Chondrocyte (in vitro differentiated cells): ENCODE data around the gene TPPP3. TPM values are rescaled to one million over a fixed set of nuclear protein-coding genes. Genes with fewer than 3 reads are reported as not detected.

ENCODE experiments used
- DNase-seq: peaks from one replicate; pipeline ENCODE4 v3.0.0; 2021; ENCODE audit warnings: mixed read lengths, low spot score
- H3K27ac Mint-ChIP-seq: one replicate; pipeline ENCODE4 v1.8.0; 2021; ENCODE audit warnings: mild to moderate bottlenecking, moderate library complexity, mixed read lengths; ENCODE audit not compliant: unreplicated experiment
- H3K27me3 Mint-ChIP-seq: 2 replicates; pipeline ENCODE4 v1.8.0; 2021; ENCODE audit warnings: low read depth, mixed read lengths
- H3K36me3 Mint-ChIP-seq: 2 replicates; pipeline ENCODE4 v1.8.0; 2021; ENCODE audit warnings: low read depth, mixed read lengths
- H3K4me1 Mint-ChIP-seq: 2 replicates; pipeline ENCODE4 v1.8.0; 2021; ENCODE audit warnings: low read depth, mild to moderate bottlenecking, mixed read lengths
- H3K4me3 Mint-ChIP-seq: one replicate; pipeline ENCODE4 v1.8.0; 2021; ENCODE audit warnings: mild to moderate bottlenecking, moderate library complexity, mixed read lengths; ENCODE audit not compliant: unreplicated experiment
- H3K9me3 Mint-ChIP-seq: 2 replicates; pipeline ENCODE4 v1.8.0; 2021; ENCODE audit warnings: low read depth, mixed read lengths
- total RNA-seq: library from RNA; stranded (reverse); gene quantifications from 3 replicates; pipeline ENCODE4 v1.2.1, GENCODE V29; 2021
- TF ChIP-seq, protein P1 (sequence below): fragments of 200-600 bp; sonication (generic); IDR thresholded peaks from 2 replicates; pipeline ENCODE4 v1.5.0; 2021; ENCODE audit warnings: antibody characterized with exemption, mild to moderate bottlenecking, moderate library complexity

Gene TPPP3
- total RNA-seq, 1 donor from 2014 or later, result 2.7 TPM

DNA sequence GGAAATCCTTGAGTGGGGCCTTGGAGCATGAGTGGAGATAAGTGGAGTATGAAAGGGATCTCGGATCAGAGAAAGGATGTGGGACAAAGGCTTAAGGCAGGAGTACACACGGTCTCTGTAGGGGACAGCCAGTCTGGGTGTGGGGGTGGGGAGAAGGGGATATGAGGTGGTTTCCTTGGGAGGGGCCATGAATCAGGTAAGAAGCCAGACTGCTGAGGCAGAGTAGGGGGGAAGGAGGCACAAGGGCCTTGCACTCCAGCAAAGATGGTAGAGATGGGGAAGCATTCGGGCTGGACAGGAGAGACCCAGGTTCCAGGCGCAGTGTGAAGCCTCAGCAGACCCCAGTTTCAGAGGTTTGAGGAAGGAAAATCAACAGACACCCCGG is 39.2 kb upstream of the TPPP3 start:
- TF ChIP-seq, protein P1, sequence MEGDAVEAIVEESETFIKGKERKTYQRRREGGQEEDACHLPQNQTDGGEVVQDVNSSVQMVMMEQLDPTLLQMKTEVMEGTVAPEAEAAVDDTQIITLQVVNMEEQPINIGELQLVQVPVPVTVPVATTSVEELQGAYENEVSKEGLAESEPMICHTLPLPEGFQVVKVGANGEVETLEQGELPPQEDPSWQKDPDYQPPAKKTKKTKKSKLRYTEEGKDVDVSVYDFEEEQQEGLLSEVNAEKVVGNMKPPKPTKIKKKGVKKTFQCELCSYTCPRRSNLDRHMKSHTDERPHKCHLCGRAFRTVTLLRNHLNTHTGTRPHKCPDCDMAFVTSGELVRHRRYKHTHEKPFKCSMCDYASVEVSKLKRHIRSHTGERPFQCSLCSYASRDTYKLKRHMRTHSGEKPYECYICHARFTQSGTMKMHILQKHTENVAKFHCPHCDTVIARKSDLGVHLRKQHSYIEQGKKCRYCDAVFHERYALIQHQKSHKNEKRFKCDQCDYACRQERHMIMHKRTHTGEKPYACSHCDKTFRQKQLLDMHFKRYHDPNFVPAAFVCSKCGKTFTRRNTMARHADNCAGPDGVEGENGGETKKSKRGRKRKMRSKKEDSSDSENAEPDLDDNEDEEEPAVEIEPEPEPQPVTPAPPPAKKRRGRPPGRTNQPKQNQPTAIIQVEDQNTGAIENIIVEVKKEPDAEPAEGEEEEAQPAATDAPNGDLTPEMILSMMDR, result no peak
- no peaks in the 10 kb centered on the region for H3K9me3 Mint-ChIP-seq

DNA sequence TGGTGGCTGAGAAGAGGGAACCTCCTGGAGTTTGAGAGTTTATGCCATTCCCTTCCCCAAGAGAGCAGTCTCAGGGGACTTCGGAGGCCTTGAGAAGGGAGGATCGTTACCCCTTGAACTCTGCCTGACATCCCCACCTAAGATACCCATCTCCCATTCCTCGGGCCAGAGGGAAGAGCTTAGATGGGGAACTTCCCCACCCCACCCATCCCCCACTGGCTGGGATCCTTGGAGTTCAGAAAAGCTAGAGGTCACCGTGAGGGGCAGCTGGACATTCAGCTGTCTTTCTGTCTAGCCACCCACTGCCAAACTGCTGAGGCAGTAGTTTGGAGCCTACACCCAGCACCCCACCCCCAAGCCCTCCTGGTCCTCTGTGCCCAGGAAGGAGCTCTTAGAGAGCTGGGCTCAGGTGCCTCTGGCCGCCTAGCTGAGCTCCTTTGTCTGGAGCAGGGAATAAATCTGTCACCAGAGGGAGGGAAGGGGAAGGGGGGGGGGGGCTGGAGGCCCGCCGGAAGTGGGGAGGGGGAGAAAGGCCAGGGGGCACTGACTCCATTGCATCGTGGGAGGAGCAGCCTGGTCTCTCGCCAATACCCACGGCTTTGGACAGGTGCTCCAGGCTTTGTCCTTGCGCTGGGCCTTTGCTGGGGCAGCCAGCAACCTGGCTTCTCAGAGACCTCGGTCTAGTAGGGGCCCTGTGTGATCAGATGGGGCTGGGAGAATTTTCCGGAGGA is 38.6 kb upstream of the TPPP3 start:
- H3K4me3 Mint-ChIP-seq, result peak overlapping the region; percentile 58
- no peak overlapping the region for H3K27ac Mint-ChIP-seq
- H3K9me3 Mint-ChIP-seq, result no peaks in the 10 kb centered on the region
- H3K4me1 Mint-ChIP-seq, result peaks cover 11% of the 10 kb centered on the region
- H3K27me3 Mint-ChIP-seq, result peaks cover 11% of the 10 kb centered on the region
- H3K36me3 Mint-ChIP-seq, result peaks cover 1% of the 10 kb centered on the region
- no peak for DNase-seq
- TF ChIP-seq, protein P1, result no peak

More for the DNA sequence above, 39.2 kb upstream of the TPPP3 start:
- peaks cover 11% of the 10 kb centered on the region for H3K27me3 Mint-ChIP-seq
- no peak overlapping the region for H3K4me3 Mint-ChIP-seq
- H3K4me1 Mint-ChIP-seq, result peaks cover 11% of the 10 kb centered on the region
- H3K36me3 Mint-ChIP-seq, result peaks cover 4% of the 10 kb centered on the region
- DNase-seq, result no peak
- no peak overlapping the region for H3K27ac Mint-ChIP-seq

- Mint-ChIP-seq H3K27ac (peak within 1 kb of the TSS; percentile 22), H3K36me3 (no peaks in the 10 kb centered on the region), H3K27me3 (peaks cover 11% of the 10 kb centered on the region), H3K9me3 (no peaks in the 10 kb centered on the region), H3K4me1 (peaks cover 11% of the 10 kb centered on the region), H3K4me3 (peak within 1 kb of the TSS; percentile 65)
- DNase-seq, result no peak
- TF ChIP-seq, protein P1, result peak; percentile 19
Measured at GRCh38 chr16:67430977-67431774, 37.9 kb upstream of the TPPP3 start, which contains the start of gene HSD11B2. HSD11B2 (plus strand) TSS chr16:67431121; CDS start chr16:67431249, 128 bp downstream.

DNA sequence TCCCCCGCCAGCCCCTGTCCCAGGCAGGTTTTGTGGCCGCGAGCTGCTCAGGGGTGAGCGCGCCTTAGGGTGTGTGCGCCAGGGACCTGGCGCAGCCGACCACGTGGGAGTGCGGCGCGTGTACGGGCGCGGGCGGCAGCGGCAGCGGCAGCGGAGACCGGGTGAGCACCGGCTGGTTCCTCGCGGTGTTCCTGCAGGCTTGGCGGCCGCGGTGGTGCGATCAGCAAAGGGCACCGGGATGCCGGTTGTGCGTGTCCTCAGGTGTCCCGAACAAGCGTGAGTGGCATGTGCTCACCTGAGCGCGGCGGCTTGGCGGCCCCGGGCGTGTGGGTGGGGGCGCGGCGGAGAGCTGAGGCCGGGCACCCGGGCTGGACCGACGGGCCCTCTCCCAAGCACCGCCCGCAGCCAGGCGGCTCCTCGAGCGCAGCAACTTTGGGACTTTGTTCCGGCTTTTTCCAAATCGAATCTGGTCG is 37.2 kb upstream of the TPPP3 start:
- peaks cover 11% of the 10 kb centered on the region for H3K4me1 Mint-ChIP-seq
- peaks cover 13% of the 10 kb centered on the region for H3K27me3 Mint-ChIP-seq
- H3K27ac Mint-ChIP-seq, result no peak overlapping the region
- no peak for DNase-seq
- H3K36me3 Mint-ChIP-seq, result no peaks in the 10 kb centered on the region
- no peaks in the 10 kb centered on the region for H3K9me3 Mint-ChIP-seq
- TF ChIP-seq, protein P1, result peak; percentile 9
- H3K4me3 Mint-ChIP-seq, result peak overlapping the region; percentile 65

DNA sequence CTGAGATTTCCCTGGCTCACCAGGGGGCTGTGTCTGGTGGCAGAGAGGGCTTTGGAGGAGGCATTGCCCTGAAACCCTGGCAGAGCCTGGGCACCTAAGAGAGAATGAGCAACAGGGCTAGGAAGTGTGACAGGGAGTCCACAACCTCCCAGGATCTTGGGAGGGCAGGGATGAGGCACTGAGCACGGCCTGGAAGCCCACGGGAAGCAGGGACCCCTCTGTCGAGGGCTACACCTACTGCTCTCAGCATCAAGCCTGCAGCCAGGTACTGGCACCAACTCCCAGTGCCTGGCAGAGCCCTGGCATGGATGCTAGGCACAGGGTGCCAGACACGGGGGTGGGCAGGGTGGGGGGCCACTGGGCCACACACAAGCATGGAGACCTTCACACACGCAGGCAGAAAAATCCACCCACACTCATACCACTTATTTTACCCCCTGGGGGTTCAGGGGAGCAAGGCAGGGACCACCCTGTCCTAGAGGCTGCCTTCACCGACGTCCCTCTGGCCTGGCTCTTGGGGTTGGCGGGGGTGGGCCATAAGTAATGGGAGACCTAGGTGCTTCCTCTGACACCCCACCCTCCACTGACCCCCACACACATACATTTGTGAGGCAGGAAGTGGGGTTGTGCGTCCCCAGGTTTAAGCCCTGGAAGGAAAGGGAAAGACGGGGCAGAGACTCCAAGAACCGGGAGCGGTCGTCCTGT is 36.7 kb upstream of the TPPP3 start:
- no peaks in the 10 kb centered on the region for H3K9me3 Mint-ChIP-seq
- DNase-seq, result no peak
- peak overlapping the region; percentile 65 for H3K4me3 Mint-ChIP-seq
- peaks cover 11% of the 10 kb centered on the region for H3K4me1 Mint-ChIP-seq
- no peak overlapping the region for H3K27ac Mint-ChIP-seq
- no peaks in the 10 kb centered on the region for H3K36me3 Mint-ChIP-seq
- peaks cover 17% of the 10 kb centered on the region for H3K27me3 Mint-ChIP-seq
- TF ChIP-seq, protein P1, result no peak
